LNCAP (cell line): ENCODE measurements around the gene PLEKHO1.

Experiments used
- TF ChIP-seq, protein P1 (sequence below): fragments of 450-650 bp; IDR thresholded peaks from 2 replicates; pipeline ENCODE4 v1.5.1; 2017; ENCODE audit warnings: mild to moderate bottlenecking

Gene PLEKHO1

DNA sequence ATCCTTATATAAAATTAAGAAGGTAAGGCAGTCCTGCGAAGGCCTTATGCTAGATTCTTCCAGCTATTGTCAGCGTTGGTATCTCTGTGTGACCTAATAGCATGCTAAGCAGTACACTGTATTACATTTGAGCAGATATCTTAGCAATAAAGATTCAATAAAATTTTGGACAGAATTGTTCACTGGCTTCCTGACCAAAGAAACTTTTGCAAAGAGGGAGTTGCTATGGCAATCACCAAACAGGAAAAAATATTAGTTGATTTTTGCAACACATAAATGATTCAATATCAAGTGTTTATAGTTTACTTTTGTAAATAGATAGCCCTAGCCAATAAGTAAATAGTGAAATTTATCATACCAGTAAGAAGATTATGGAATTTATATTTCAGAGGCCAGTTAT is 31.0 kb upstream of the PLEKHO1 start:
- TF ChIP-seq, protein P1, sequence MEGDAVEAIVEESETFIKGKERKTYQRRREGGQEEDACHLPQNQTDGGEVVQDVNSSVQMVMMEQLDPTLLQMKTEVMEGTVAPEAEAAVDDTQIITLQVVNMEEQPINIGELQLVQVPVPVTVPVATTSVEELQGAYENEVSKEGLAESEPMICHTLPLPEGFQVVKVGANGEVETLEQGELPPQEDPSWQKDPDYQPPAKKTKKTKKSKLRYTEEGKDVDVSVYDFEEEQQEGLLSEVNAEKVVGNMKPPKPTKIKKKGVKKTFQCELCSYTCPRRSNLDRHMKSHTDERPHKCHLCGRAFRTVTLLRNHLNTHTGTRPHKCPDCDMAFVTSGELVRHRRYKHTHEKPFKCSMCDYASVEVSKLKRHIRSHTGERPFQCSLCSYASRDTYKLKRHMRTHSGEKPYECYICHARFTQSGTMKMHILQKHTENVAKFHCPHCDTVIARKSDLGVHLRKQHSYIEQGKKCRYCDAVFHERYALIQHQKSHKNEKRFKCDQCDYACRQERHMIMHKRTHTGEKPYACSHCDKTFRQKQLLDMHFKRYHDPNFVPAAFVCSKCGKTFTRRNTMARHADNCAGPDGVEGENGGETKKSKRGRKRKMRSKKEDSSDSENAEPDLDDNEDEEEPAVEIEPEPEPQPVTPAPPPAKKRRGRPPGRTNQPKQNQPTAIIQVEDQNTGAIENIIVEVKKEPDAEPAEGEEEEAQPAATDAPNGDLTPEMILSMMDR = no peak

- TF ChIP-seq, protein P1 = no peak
Observed at GRCh38 chr1:150121236-150121862, 28.4 kb upstream of the PLEKHO1 start.

DNA sequence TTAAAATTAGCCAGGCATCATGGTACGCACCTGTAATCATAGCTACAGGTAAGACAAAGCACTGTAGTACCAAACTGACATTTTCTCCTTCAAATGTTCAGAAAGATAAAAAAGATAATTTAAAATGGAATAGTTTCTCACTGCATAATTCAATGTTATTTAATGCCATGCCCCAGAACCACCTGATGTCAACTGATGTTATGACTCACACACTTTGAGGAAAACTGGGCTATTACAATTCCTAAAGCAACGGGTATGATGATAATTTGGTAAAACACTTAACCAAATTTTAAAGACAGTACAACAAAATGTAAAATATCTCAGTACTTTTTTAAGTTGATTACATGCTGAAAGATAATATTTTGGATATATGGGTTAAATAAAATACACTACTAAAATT is 22.9 kb upstream of the PLEKHO1 start:
- TF ChIP-seq, protein P1 = no peak

- TF ChIP-seq, protein P1 = no peak
Observed at GRCh38 chr1:150127464-150127863, 22.3 kb upstream of the PLEKHO1 start.

- TF ChIP-seq, protein P1 = no peak
Observed at GRCh38 chr1:150127868-150128267, 21.8 kb upstream of the PLEKHO1 start.

DNA sequence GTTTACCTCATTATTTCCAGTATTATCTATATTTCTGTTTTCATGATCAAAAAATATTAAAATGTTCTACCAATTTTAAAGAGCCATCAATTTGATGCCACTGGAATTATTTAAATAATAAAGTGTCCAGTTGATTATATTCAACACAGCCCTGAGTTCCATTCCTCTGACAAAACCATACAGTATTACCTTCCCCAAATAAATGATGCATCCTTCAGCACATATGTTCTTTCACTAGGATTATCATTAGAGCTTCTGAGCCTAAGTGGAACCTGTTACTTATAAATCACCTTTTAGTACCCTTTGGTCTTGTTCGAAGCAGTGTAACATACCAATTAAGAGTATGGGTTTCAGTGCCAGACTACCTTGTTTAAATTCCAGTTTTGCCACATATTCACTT is 17.3 kb upstream of the PLEKHO1 start:
- TF ChIP-seq, protein P1 = no peak

- TF ChIP-seq, protein P1 = no peak
Observed at GRCh38 chr1:150134537-150134936, 15.2 kb upstream of the PLEKHO1 start.

- TF ChIP-seq, protein P1 = no peak
Observed at GRCh38 chr1:150138044-150138443, 11.7 kb upstream of the PLEKHO1 start.
